Camera-type eye (tissue), 1 donor: ENCODE results near the gene ANTXRL. TPM values are rescaled to one million over a fixed set of nuclear protein-coding genes. Genes with fewer than 3 reads are reported as not detected.

Experiments
- total RNA-seq: library from RNA; depleted of rRNA; stranded (reverse); fragments of >200 nt; gene quantifications from one replicate; pipeline ENCODE4 v1.2.3, GENCODE V29; 2014

Gene ANTXRL
- not detected for total RNA-seq

DNA sequence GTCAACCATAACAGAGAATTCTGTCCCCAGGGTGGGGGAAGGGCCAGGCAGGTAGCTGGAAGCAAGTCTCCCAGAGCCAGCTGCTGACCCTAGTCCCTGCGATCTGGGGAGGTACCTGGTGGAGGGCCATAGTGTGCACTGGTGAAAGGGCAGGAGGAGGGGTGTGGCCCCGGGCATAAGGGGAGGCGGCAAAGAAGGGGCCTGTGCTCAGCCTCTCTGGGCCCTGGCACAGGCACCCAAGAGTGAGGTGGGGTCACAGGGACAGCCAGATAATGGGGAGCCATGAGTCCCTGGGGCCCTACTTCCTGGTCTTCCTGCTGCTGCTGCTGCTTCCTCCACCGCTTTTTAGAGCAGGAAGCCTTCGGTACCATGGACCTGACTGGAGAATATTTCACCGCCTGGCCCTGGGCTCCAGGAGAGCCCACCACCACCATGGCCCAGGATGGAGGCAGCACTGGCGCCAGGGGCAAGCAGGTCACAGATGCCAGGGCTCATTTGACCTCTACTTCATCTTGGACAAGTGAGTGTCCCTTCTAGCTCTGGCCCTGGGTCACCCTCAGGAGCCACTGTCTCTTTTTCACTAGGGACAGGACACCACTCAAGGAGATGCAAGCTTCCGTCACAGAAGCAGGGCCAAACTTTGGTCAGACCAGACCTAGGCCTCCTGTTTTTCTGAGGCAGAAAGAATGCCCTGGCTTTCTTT lies at the start of gene ANTXRL:
TSS of gene ANTXRL (plus strand) at position 7 of the 703 bp plus-strand sequence. CDS start at position 273, 266 bp downstream.

DNA sequence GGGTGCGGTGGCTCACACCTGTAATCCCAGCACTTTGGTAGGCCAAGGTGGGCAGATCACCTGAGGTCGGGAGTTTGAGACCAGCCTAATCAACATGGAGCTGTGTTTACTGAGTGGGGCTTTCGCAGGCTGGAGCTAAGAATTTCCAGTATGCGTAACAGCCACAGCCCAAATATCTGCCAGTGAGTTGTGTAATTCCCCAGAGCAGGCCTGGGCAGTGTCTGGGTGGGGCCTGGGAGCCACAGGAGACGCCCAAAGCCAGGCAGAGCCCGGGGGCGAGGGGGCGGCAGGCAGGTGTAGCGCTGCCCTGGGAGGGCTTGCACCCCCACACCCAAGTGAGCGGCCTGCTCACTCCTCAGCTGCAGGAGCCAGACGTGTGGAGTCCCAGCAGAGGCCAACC lies 88.6 kb downstream of the ANTXRL start, which contains the start of gene ANXA8L1:
TSS of gene ANXA8L1 (plus strand) at position 371 of the 400 bp plus-strand sequence. CDS start 76 bp downstream, outside the sequence.

Other genes with a start within 250 kb of the ANTXRL start
- gene MSMB, start 240.7 kb upstream of the ANTXRL start, total RNA-seq = not detected
- gene ANXA8L1, start 88.8 kb downstream of the ANTXRL start, total RNA-seq = 4.9 TPM
- gene NPY4R, start 179.0 kb downstream of the ANTXRL start, total RNA-seq = 0.22 TPM